Measurements from ENCODE around the gene DFFA. TPM values are rescaled to one million over a fixed set of nuclear protein-coding genes. Genes with fewer than 3 reads are reported as not detected.

DFFA gene
- total and polyA plus RNA-seq, 9 of the 15 experiments (the other 6 are each of a cell fraction or from before 2014, with no cell fraction given), result 39.6 to 74.8 (median 59.2) TPM

GRCh38 chr1:10474613-10475507, 2.5 kb upstream of the DFFA start, which contains the start of gene PEX14 (continued):
- TF ChIP-seq ARNT (IDR thresholded peaks at IDR 0.05) (peak in 1 of 2 experiments; percentile 80; a peak in 1 of 4 replicates), MTF1 (CRISPR knock-in tag; IDR thresholded peaks at IDR 0.05; ENCODE audit: borderline replicate concordance) (no peak), ATF7 (IDR thresholded peaks at IDR 0.05) (peak; percentile 58; the same call in 1 of the 2 replicates), LEF1 (IDR thresholded peaks at IDR 0.05) (no peak), TSHZ1 (CRISPR knock-in tag; IDR thresholded peaks at IDR 0.05) (no peak), BRF1 (IDR thresholded peaks at IDR 0.05; ENCODE audit: borderline replicate concordance, extremely low read depth, insufficient read length) (no peak), ZNF121 (CRISPR knock-in tag; conservative IDR thresholded peaks at IDR 0.05) (no peak), HOMEZ (CRISPR knock-in tag; IDR thresholded peaks at IDR 0.05) (no peak), HDAC1 (IDR thresholded peaks at IDR 0.05) (0 out of 4 replicates have a peak, but pooled peaks of 1 of the 2 experiments have one; percentile 30), MBD1 (CRISPR knock-in tag; IDR thresholded peaks at IDR 0.05) (no peak), RNF2 (IDR thresholded peaks at IDR 0.05) (peak; percentile 57; the same call in 1 of the 2 replicates), POLR2B (IDR thresholded peaks at IDR 0.05; ENCODE audit: low read depth, partially characterized antibody) (peak; percentile 72), RBM22 (IDR thresholded peaks at IDR 0.05; ENCODE audit: low read depth, low read length, poor library complexity, severe bottlenecking) (peak; percentile 41), CXXC5 (CRISPR knock-in tag; IDR thresholded peaks at IDR 0.05) (peak; percentile 72), HDAC2 (IDR thresholded peaks at IDR 0.05) (peak; percentile 79)
- TF ChIP-seq, protein P1, sequence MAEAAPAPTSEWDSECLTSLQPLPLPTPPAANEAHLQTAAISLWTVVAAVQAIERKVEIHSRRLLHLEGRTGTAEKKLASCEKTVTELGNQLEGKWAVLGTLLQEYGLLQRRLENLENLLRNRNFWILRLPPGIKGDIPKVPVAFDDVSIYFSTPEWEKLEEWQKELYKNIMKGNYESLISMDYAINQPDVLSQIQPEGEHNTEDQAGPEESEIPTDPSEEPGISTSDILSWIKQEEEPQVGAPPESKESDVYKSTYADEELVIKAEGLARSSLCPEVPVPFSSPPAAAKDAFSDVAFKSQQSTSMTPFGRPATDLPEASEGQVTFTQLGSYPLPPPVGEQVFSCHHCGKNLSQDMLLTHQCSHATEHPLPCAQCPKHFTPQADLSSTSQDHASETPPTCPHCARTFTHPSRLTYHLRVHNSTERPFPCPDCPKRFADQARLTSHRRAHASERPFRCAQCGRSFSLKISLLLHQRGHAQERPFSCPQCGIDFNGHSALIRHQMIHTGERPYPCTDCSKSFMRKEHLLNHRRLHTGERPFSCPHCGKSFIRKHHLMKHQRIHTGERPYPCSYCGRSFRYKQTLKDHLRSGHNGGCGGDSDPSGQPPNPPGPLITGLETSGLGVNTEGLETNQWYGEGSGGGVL (CRISPR knock-in tag; IDR thresholded peaks at IDR 0.05), result no peak
- TF ChIP-seq, protein P2, sequence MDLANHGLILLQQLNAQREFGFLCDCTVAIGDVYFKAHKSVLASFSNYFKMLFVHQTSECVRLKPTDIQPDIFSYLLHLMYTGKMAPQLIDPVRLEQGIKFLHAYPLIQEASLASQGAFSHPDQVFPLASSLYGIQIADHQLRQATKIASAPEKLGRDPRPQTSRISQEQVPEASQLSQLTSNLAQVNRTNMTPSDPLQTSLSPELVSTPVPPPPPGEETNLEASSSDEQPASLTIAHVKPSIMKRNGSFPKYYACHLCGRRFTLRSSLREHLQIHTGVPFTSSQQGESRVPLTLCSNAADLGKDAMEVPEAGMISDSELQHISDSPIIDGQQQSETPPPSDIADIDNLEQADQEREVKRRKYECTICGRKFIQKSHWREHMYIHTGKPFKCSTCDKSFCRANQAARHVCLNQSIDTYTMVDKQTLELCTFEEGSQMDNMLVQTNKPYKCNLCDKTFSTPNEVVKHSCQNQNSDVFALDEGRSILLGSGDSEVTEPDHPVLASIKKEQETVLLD (IDR thresholded peaks at IDR 0.05), result no peak; the same call in 1 of the 2 replicates

All from K562 (cell line).